HEK293T (cell line): ENCODE measurements around the gene NCKIPSD.

Experiments
- CTCF ChIA-PET: fragments of 350-600 bp; formaldehyde crosslinking; extraction: SDS; loops from one replicate; lab custom pipeline; 2021; ENCODE audit warnings: antibody characterized with exemption, inconsistent platforms; lab: Yijun Ruan, JAX
- POLR2A ChIA-PET: fragments of 350-600 bp; formaldehyde crosslinking; extraction: SDS; loops from one replicate; lab custom pipeline; 2020; ENCODE audit warnings: antibody characterized with exemption, inconsistent platforms; lab: Yijun Ruan, JAX
- DNase-seq: peaks from one replicate; pipeline ENCODE4 v3.0.0; 2012; ENCODE audit warnings: mixed read lengths; ENCODE audit errors: extremely low spot score
- ARNT ChIP-seq: fragments of 450-650 bp; IDR thresholded peaks from 2 replicates; pipeline ENCODE4 v1.6.1; 2017; ENCODE audit warnings: mild to moderate bottlenecking
- BHLHE40 ChIP-seq: fragments of 450-650 bp; IDR thresholded peaks from 2 replicates; pipeline ENCODE4 v1.6.1; 2016; ENCODE audit warnings: mild to moderate bottlenecking, moderate library complexity, borderline replicate concordance
- CTBP1 ChIP-seq: fragments of 450-650 bp; IDR thresholded peaks from 2 replicates; pipeline ENCODE4 v1.6.1; 2016; ENCODE audit warnings: borderline replicate concordance
- ELF4 ChIP-seq: fragments of 450-650 bp; IDR thresholded peaks from 2 replicates; pipeline ENCODE4 v1.6.1; 2017; ENCODE audit warnings: antibody characterized with exemption
- FOXA1 ChIP-seq: fragments of 450-650 bp; IDR thresholded peaks from 2 replicates; pipeline ENCODE4 v1.6.1; 2016; ENCODE audit warnings: mild to moderate bottlenecking
- FOXK2 ChIP-seq: fragments of 450-650 bp; IDR thresholded peaks from 2 replicates; pipeline ENCODE4 v1.6.1; 2016; ENCODE audit warnings: mild to moderate bottlenecking
- FOXM1 ChIP-seq: fragments of 450-650 bp; IDR thresholded peaks from 2 replicates; pipeline ENCODE4 v1.6.1; 2017; ENCODE audit warnings: mild to moderate bottlenecking, borderline replicate concordance
- HDGF ChIP-seq: fragments of 450-650 bp; IDR thresholded peaks from 2 replicates; pipeline ENCODE4 v1.6.1; 2017; ENCODE audit warnings: antibody characterized with exemption, borderline replicate concordance
- L3MBTL2 ChIP-seq: fragments of 450-650 bp; conservative IDR thresholded peaks from 2 replicates; pipeline ENCODE4 v1.6.1; 2016; ENCODE audit warnings: mild to moderate bottlenecking
- LEF1 ChIP-seq: fragments of 450-650 bp; IDR thresholded peaks from 2 replicates; pipeline ENCODE4 v1.6.1; 2017; ENCODE audit warnings: mild to moderate bottlenecking, borderline replicate concordance
- NFRKB ChIP-seq: fragments of 450-650 bp; IDR thresholded peaks from 2 replicates; pipeline ENCODE4 v1.6.1; 2016; ENCODE audit warnings: mild to moderate bottlenecking, moderate library complexity
- PKNOX1 ChIP-seq: fragments of 450-650 bp; IDR thresholded peaks from 2 replicates; pipeline ENCODE4 v1.6.1; 2016
- SP1 ChIP-seq: fragments of 450-650 bp; IDR thresholded peaks from 2 replicates; pipeline ENCODE4 v1.6.1; 2017
- SUZ12 ChIP-seq: fragments of 450-650 bp; IDR thresholded peaks from 2 replicates; pipeline ENCODE4 v1.6.1; 2016; ENCODE audit warnings: mild to moderate bottlenecking
- TARDBP ChIP-seq: fragments of 450-650 bp; IDR thresholded peaks from 2 replicates; pipeline ENCODE4 v1.6.1; 2016
- ZNF384 ChIP-seq: fragments of 450-650 bp; IDR thresholded peaks from 2 replicates; pipeline ENCODE4 v1.6.1; 2016

NCKIPSD gene

GRCh38 chr3:48685293-48685602, 467 bp downstream of the NCKIPSD start:
- DNase-seq, result no peak
- TF ChIP-seq ARNT (no peak), L3MBTL2 (no peak), SUZ12 (no peak)
- ChIA-PET POLR2A (interaction anchor here (1.1 to 2.1 kb wide), 7 partner anchors 10 to 51 kb away, joined by 3 to 18 read pairs (median 10); partner anchors contain the start of genes CELSR3, IP6K2 and SLC26A6), CTCF (interaction anchor here (1.0 to 1.5 kb wide), 4 partner anchors 11 to 30 kb away, joined by 3 to 11 read pairs (median 3); no protein-coding TSS in a partner anchor)

- TF ChIP-seq HDGF, result no peak
- TF ChIP-seq PKNOX1, result no peak
- no peak for TF ChIP-seq FOXM1
- no peak for TF ChIP-seq FOXK2
- no peak for TF ChIP-seq ELF4
- no peak for TF ChIP-seq L3MBTL2
- no peak for TF ChIP-seq BHLHE40
- no peak for TF ChIP-seq ZNF384
- no peak for TF ChIP-seq NFRKB
- TF ChIP-seq LEF1, result no peak
- TF ChIP-seq SUZ12, result no peak
- TF ChIP-seq TARDBP, result no peak
- no peak for TF ChIP-seq FOXA1
- TF ChIP-seq CTBP1, result no peak
- no peak for TF ChIP-seq SP1
- no peak for DNase-seq
- ChIA-PET POLR2A (interaction anchor here (1.5 to 2.1 kb wide), 2 partner anchors 14 to 22 kb away, joined by 4 to 18 read pairs; partner anchors contain the start of gene CELSR3), CTCF (interaction anchor here (0.6 to 1.3 kb wide), 2 partner anchors 13 to 20 kb away, joined by 5 to 7 read pairs; no protein-coding TSS in a partner anchor)
These were observed 1.1 kb downstream of the NCKIPSD start for GRCh38 chr3:48684480-48685143.

- CTCF ChIA-PET, result interaction anchor here (0.6 to 1.3 kb wide), 2 partner anchors 14 to 20 kb away, joined by 5 to 7 read pairs; no protein-coding TSS in a partner anchor
- no peak for TF ChIP-seq TARDBP
- no peak for TF ChIP-seq FOXA1
- TF ChIP-seq FOXK2, result no peak
- TF ChIP-seq CTBP1, result no peak
- TF ChIP-seq FOXM1, result no peak
- no peak for TF ChIP-seq LEF1
- no peak for TF ChIP-seq PKNOX1
- no peak for TF ChIP-seq BHLHE40
- no peak for DNase-seq
- POLR2A ChIA-PET, result interaction anchor here (1.5 to 2.1 kb wide), 2 partner anchors 13 to 21 kb away, joined by 4 to 18 read pairs; partner anchors contain the start of gene CELSR3
These were observed 1.7 kb downstream of the NCKIPSD start for GRCh38 chr3:48684054-48684349.

GRCh38 chr3:48682786-48683185, 2.9 kb downstream of the NCKIPSD start:
- POLR2A ChIA-PET, result no interaction called here

GRCh38 chr3:48681974-48682610, 3.6 kb downstream of the NCKIPSD start:
- no peak for DNase-seq
- POLR2A ChIA-PET, result no interaction called here
- no peak for TF ChIP-seq LEF1
- CTCF ChIA-PET, result no interaction called here

More at GRCh38 chr3:48682786-48683185, 2.9 kb downstream of the NCKIPSD start:
- CTCF ChIA-PET, result no interaction called here
- TF ChIP-seq ZNF384 (no peak), ELF4 (no peak), L3MBTL2 (no peak), ARNT (no peak), HDGF (no peak)
- no peak for DNase-seq

GRCh38 chr3:48681541-48681880, 4.2 kb downstream of the NCKIPSD start:
- ChIA-PET CTCF (no interaction called here), POLR2A (no interaction called here)
- DNase-seq, result no peak
- TF ChIP-seq HDGF, result no peak
- TF ChIP-seq L3MBTL2, result no peak
- TF ChIP-seq ELF4, result no peak
- no peak for TF ChIP-seq SUZ12

GRCh38 chr3:48680811-48681540, 4.7 kb downstream of the NCKIPSD start:
- DNase-seq, result no peak
- TF ChIP-seq FOXM1 (no peak), CTBP1 (no peak)
- POLR2A ChIA-PET, result no interaction called here
- CTCF ChIA-PET, result no interaction called here
